Measurements from ENCODE around the gene SLC9A7.

Gene SLC9A7

DNA sequence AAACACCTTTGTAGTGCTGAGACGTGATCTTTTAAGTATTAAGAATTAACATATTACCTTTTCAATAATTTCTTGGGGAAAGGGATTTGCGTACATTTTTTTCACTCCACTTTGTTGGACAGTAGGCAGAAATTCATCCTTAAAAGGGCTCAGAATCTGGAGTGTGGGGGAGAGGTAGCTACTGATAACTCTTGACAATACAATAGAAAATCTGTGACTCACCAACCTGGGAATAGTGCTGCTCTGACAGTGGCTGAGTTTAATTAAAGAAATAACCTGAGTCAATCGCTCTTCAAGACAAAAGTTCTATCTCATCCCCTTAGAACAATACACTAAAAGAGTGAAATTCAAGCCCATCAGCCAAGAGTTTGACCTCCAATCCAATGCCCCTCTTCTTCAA, 60.2 kb downstream of the SLC9A7 start:
- no peak for DNase-seq

DNA sequence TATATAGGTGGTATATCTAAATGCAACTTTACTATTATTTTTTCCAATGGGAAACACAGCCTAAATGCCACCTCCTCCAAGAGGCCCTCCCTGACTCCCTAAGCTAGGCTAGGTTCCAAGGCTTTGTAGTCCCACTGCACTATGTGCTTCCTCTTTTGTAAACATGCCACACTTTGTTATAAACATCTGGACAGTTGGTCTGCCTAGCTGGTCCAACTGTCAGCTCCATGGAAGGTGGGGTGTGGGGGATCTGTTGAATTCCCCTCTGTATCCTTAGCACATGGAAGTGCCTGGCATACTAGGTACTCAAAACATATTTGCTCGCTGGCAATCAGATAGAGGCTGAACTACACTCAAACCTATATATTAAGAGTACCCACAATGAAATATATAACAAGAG, 63.4 kb downstream of the SLC9A7 start:
- DNase-seq, result no peak

DNA sequence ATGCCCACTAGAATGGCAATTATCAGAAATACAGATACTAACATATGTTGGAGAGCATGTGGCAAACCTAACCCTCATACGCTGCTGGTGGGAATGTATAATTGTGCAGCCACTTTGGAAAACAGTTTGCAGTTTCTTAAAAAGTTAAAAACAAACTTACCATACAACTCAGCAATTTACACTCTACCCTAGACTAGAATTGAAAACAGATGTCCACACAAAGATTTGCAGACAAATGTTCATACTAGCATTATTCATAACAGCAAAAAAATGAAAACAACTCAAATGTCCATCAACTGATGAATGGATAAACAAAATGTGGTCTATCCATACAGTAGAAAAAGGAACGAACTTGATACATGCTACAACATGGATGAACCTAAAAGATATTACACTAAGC, 64.4 kb downstream of the SLC9A7 start:
- DNase-seq, result no peak

DNA sequence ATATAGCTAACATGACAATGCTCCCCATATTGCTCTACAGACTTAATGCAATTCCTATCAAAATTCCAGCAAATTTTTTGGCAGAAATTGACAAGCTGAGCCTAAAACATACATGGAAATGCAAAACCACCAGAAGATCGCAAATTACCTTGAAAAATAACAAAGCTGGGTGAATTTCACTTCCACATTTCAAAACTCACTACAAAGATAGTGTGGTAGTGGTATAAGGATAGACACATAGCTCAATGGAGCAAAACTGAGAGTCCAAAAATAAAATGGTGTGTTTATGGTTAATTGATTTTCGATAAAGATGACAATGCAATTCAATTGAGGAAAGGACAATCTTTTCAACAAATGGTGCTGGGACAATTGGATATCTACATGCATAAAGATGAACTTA, 65.8 kb downstream of the SLC9A7 start:
- DNase-seq, result no peak

DNA sequence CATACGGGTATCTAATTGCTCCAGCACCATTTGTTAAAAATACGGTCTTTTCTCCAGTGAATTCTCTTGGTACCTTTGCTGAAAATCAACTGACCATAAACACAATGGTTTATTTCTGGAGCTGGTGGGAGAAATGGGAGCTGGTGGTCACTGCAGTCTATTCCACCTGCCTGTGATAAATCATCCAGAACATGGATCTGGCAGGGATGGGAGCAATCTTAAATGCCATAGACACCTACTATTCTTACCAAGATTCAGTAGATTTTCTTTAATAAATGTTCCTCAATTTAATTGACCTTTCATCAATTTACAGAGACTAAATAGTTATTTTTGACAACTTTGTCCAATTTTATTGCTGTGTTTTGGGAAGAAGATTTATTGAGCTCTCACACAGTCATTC, 68.1 kb downstream of the SLC9A7 start:
- DNase-seq, result no peak

DNA sequence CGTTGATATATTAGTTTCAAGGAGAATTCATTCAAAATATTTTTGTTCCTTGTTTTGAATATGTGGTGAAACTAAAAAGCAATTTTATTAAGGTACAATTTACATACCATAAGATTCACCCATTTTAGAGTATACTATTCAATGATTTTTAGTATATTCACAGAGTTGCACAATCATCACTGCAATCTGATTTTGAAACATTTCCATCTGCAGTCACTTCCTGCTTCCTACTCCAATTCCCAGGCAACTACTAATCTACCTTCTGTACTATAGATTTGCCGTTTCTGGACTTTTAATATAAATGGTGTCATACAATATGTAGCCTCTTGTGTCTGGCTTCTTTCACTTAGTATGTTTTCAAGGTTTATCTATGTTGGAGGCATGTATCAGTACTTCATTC, 71.3 kb downstream of the SLC9A7 start:
- DNase-seq, result no peak

DNA sequence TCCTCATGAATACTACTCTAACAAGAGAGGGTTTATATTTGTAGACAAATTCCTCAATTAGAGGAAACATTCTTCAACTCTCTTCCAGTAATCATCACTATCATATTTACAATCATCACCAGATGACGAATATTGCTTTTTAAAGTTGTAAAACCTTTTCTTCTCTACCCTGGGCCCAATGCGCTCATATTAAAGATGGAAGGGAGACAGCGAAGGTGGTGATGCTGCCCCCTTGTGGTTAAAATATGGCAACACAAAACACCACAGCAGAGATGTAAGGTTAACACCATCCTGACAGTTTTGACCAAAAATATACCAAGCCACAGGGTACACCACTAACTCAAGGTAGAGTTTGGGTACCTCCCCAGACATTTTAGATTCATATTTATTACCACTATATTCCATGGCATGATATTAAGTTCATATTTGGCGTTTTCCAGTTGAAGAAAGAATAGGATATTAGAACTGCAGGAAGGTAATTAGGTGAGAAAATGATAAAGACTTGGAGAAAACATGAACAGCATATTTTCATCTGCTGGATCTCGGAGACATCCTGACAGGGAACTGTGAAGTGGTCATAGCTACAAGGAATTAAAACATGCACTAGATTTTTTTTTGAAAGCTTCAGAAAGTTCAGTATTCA, 72.8 kb downstream of the SLC9A7 start:
- DNase-seq, result no peak

DNA sequence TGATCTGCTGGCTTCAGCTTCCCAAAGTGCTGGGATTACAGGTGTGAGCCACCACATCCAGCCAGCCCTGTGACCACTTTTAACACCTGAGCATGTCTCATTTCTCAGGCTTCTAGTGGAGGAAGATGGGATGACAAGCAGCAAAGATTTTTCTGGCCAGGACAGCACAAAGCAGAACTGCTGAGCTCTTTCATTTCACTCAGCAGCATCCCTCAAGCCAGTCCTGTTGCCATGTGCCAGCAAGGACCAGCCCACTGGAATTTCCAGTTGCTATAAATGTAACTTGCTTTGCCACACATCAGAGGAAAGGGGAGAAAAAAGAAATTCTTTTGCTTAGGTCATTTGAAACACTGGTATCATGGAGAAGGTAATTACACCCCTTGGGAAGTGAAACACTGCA, 75.9 kb downstream of the SLC9A7 start:
- no peak for DNase-seq

DNA sequence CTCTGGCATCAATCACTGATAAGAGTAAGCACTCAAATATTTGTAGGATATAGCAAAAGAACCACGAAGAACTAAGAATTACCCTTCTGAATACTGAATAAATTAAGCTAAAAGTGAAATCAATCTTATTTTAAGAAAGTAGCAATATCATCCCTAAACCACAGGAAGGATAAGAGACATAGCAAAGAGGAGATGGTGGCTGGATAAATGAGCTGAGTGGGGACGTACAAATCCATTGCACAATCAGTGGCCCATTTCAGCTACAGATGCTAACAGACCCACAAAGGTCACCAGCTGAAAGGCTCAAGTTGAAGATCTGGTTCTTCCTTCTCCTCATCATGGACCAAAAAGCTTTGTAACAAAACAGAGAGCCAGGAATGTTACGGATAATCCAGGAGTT, 77.1 kb downstream of the SLC9A7 start:
- DNase-seq, result no peak

DNA sequence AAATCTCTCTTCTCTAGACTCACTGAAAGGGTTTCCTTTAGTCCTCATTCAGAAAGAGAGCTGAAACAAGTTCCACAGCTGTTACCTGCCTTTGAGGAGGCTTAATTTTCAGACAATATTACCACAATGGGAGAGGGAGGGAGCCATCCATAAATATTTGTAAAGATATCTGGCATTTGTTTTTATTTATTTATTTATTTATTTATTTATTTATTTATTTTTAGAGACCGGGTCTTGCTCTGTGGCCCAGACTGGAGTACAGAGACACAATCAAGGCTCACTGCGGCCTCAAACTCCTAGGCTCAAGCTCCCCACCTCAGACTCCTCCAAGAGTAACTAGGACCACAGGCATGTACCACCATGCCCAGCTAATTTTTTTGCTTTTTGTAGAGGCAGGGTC, 80.7 kb downstream of the SLC9A7 start:
- no peak for DNase-seq

DNA sequence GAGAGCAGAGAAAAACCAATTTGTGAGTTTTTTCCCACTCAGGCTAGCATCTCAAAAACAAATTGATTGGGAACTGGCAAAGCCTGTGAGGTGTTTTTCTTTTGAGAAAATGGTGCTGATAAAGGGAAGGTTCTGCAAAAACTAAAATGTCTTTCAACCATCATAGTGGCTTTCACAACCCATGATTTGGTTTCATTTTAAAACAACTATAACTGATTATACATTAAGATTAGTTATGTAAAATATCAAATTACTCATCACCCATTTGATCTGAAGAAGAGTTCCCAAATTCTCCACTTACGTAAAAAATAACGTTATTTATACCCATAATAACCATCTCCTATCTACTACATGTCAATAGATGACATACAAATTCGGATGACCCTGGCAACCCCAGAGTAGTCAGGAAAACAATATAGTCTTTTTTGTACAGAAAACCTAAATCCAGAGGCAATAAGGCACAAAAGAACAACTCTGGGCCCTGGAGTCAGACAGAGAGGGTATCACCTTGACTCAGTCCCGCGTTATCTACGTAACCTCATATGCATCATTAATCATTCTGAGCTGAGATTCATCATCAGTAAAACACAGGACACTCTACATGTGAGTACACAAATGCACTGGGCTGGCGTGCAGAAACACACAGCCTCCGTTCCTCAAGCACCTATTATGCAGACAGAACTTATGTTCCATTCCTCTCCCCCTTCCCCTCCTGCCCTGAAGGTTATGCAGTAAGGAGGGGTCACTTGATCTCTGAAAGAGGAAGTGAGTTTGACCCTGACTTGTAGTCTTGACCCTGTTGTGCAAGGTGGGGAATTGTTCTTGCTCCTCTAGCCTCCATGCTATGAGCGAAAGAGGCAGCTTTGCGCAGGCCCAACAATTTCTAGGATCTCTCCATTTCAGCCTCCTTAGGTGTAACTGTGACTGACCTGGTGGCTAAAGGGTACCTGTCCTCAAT, 82.2 kb downstream of the SLC9A7 start:
- DNase-seq, result no peak

DNA sequence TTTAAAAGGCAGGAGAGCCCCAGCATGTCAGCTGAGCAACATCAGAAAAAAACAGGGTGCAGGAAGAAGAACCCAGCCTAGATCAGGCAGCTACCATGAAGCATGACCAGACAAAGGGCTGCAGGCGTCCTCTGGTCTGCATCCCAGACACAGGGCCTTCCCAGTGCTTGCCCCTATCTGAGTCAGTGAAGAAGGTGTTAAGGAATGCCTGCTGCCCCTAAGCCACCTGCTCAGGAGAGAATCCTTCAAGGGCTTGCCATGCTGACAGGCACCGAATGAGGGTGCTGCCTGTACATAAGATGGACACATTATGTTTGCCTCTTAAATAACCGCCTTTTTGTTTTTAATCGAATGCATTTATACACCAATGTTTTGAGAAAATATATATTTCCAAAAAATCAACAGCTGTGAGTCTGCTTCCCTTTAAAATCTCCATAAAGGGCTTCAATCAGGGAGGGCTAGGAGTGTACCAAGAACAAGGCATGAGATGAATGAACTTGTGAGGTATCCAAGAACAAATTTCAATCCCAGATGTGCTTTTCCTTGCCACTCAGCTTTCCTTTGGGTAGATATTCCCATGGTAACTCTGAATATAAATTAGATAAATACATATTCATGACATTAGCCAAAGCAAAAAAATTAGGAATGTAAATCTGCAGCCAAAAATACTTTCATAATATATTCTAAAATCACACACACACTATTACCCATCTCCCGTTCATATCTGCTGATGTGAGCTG, 85.1 kb downstream of the SLC9A7 start:
- no peak for DNase-seq

DNA sequence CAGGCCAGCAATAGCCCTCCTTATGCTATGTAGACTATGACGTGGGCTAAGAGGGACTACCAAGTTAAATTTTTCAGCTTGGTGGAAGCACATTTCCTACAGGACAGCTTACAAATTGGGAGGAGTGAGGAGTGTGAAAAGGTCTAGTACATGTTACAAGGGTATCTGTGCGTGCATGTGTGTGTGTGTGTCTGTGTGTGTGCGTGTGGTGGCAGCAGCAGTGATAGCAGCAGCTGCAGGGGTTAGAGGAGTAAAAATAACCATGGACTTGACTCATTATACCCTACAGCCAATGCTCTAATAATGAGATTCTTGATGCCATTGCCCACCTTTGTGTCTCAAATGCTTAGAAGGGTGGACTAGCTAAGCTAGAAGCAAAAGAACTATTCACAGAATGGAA, 88.6 kb downstream of the SLC9A7 start:
- no peak for DNase-seq

DNA sequence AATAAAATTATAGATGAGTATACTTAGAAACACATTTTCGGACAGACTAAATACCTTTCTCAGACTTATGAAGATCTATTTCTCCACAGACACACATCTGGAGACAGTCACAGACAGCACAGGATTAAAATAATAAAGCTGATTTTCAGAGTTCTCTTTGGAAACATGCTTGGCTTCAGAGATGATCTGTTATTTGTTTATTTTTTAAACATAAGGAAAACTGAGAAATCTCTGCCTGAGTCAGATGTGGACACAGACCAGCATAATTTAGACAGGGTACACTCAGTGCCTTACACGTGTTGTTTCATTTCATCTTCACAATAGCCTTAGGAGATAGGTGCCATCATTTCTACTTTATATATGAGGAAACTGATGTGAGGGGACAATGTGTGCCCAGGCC, 92.1 kb downstream of the SLC9A7 start:
- DNase-seq, result no peak

DNA sequence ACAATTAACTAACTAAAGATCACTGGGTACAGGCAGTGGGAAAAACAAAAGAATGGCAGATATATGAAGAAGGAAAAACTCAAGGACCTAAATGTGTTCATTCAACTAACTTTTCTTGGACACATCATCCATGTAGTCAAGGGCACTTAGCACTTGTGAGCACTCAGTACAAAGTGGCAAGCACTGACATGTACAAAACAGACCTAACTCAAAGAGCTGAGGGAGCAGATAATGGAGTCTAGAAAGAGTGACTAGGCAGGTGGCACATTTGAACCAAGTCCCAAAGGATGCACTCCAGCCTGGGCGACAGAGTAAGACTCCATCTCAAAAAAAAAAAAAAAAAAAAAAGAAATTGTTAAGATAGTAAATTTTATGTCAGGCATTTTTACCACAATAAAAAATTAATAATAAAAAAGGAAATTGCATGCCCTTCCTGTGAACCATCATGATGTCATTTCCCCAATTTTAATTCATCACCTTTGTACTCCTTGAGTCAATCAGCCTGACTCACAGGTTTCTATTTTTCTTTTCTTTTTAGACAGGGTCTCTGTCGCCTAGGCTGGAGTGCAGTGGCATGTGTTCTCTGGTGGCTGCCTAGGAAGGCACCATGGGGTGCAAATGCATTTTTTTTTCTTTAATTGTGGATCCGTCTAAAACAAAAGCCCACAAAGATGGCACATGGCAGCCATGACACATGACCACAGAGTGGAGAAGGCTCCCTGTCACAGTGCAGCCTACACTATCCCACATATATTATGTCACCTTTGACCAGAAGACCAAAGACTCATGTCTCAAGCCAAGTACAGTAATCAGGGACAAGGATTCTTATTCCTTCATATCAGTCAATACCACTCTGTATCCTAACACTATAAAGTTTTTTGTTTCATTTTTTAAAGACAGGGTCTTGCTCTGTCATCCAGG, 93.4 kb downstream of the SLC9A7 start:
- no peak for DNase-seq

DNA sequence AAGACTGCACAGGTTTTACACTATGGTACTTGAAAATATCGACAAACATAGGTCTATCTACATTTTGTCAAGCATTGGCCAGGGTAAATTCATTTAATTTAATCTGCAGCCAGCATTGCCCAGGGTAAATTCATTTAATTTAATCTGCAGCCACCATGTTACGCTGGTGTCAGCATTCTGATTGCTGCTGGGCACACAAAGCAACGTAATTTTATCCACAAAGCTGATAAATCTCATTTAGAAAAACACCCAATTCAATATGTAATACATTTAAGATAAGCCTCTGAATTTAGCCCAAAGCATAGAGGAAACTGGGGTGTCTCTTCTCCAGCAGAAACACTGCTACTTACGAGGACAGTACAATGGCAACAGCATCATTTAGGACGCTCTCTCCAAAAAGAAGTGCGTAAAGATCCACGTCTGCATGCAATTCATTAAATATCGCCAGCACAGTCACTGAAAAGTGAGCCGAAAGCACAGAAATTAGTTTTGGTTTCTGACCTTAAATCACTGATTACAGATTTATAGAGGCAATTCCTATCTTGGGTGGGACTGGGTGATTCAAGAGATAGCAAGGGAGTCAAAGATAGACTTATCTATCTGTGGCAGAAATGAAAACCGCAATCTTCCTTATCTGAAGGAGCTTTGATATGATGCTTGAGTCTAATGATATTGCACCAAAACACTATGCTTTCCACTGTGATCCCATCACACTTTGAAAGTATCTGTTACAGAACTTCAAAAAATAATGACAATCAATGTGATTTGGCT, 96.5 kb downstream of the SLC9A7 start:
- DNase-seq, result no peak

DNA sequence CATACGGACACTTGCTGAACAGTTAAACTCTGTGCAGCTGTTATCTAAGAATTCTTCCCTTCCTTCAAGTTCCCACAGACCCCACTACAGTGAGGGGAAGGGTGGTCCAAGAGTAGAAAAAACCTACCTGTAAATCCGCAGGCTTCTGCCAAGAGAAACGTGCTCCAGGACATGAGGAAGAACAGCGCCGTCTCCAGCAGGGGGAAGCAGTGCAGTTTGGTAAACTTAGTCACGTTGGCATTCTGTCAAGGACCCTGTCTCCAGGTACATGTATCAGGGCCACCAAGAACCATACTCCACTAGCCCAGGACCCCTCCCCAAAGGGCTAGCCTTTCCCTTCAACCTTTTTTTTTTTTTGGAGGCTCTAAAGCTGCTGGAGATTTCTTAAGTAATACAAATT, 105.4 kb downstream of the SLC9A7 start:
- no peak for DNase-seq

DNA sequence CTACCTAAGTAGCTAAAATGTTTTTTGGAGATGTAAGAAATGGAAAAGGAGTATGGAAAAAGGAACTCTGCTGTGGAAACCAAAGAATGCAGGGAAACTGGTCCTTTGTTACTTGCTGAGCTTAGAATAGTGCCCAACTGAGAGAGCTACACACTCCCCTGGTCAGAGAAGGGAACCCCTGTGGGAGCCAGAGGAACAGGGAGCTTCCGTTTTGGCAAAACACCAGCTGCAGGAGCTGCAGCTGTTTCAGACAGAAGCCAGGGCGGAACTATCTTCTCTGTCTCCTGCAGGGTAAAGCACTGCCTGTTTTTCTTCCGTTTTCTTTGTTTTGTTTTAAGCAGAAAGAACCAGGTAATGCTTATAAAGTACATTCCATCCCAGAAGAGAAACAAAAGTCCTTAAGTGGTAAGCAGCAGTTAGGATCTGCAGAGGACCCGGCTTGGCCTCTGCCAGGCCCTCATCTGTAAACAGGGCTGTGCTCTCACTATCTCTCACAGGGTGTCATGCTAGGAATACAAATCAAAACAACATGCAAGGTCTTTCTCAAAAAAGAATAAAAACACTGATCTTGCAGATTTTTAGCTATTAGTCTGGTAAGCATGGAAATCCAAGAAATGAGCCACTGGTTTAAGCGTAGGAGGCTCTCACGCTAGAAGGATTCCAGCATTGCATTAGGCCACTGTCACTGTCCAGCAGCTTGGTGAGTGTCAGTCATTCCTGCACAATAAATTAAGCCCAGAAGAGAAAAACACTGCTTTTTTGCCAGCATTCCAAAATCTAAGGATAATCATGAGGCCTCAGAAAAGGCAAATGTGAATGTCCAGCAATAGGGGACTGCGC, 109.3 kb downstream of the SLC9A7 start:
- DNase-seq, result no peak

DNA sequence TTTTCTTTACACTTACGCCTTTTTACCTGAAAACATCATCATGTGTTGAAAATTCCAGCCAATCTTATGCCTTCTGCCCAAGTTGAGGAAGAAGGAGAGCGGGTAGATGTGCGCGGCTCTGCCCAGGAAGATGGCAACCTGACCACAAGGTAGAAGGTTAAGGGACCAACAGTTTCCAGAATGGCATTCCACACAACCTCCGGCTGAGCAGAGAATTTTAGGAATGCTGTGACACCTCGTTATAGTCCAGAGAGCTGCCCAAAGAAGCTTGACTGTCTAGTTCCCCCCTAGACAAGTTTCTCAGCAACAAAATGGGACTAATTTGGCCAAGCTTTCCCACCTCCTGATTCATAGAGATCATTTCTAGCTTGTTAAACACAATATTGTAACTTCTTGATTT, 110.3 kb downstream of the SLC9A7 start:
- no peak for DNase-seq

DNA sequence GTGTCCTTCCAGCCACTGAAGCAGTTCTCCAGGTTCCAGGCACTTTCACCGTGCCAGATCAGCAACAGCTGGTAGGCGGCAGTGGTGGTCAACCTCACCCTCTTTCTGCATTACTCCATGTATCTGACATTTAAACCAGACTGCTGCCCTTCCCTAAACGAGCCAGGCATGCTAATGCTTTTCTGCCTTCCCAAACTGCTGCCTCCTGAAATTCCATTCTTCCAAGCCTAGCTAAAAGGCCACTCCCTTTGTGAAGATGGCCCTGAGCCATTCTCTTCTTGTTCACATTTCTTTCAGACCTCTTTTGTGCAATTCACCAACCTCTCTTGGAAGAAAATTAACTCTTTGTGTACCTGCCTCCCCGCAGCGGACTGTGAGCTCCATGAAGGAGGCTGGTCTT, 111.7 kb downstream of the SLC9A7 start:
- DNase-seq, result no peak

DNA sequence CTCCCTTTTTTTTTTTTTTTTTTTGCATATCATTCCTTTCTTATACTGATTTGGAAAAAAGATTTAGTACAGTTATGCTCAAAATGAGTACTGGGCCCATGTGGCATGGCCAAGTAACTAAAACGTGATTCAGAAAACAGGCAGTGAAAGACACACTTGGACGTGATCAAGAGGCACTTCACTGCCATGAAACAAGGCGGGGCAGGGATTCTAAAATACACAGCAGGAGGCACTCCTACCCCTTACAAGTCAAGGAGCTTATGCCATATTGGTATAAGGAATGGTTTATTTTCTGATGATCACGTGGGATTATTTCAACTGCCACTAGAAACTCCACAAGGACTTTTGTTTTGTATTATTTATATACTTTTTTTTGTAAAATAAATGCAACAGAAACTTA, 113.3 kb downstream of the SLC9A7 start:
- DNase-seq, result peak; percentile 0
